Breast epithelium (tissue), 4 donors: Measurements from ENCODE around the gene CCDC88C. TPM values are rescaled to one million over a fixed set of nuclear protein-coding genes. Genes with fewer than 3 reads are reported as not detected.
A peak's percentile ranks its signal among the peaks of the same experiment; 100 is the strongest.

ENCODE experiments used
- DNase-seq, 2 donors: peaks; one replicate each; pipeline ENCODE4 v3.0.0-alpha.2; 2019; ENCODE audit warnings: low spot score in 2 of 2
- H3K27ac ChIP-seq, 2 donors: fragments of 200-600 bp; sonication (generic) in 1 of 2; one replicate each; pipeline ENCODE4 v1.5.1; 2016 to 2019; ENCODE audit warnings: mild to moderate bottlenecking in 1 of 2
- H3K27me3 ChIP-seq, 2 donors: fragments of 200-600 bp; sonication (generic) in 1 of 2; one replicate each; pipeline versions ENCODE4 v1.5.1 to v1.6.0; 2017 to 2019; ENCODE audit warnings: control low read depth in 1 of 2, mild to moderate bottlenecking in 1 of 2
- H3K36me3 ChIP-seq: fragments of 200-600 bp; one replicate; pipeline ENCODE4 v1.5.1; 2019
- H3K4me1 ChIP-seq, 2 donors: fragments of 200-600 bp; sonication (generic); one replicate each; pipeline ENCODE4 v1.5.1; 2016 to 2019; ENCODE audit warnings: control low read depth in 1 of 2
- H3K4me3 ChIP-seq, 3 donors: fragments of 200-600 bp; sonication (generic); 1 replicate in 2 of 3; 2 replicates in 1 of 3; pipeline ENCODE4 v1.5.1; 2016 to 2019; ENCODE audit warnings: mild to moderate bottlenecking in 3 of 3, moderate library complexity in 2 of 3
- H3K9me3 ChIP-seq, 2 donors: fragments of 200-600 bp; sonication (generic) in 1 of 2; one replicate each; pipeline ENCODE4 v1.5.1; 2016 to 2019; ENCODE audit warnings: control low read depth in 1 of 2
- POLR2A ChIP-seq: fragments of 450-650 bp; IDR thresholded peaks from one replicate; pipeline ENCODE4 v1.6.1; 2016; ENCODE audit warnings: antibody characterized with exemption, mild to moderate bottlenecking, moderate library complexity
- POLR2AphosphoS5 ChIP-seq, 3 donors: sonication (generic); formaldehyde crosslinking; IDR thresholded peaks; one replicate each; pipeline ENCODE4 v1.6.1; 2017; ENCODE audit warnings: antibody characterized with exemption in 3 of 3
- intact Hi-C: fragments of 100-400 bp; cut with DNase I; formaldehyde crosslinking; loops from one replicate; pipeline ENCODE4 v1.15.1; 2023; ENCODE audit warnings: low total_unique reads
- total RNA-seq, 3 donors: library from RNA; depleted of rRNA; stranded (reverse); fragments of >200 nt; gene quantifications; one replicate each; pipeline ENCODE4 v1.1.0, GENCODE V29; 2016
- TF ChIP-seq, protein P1 (sequence below), 3 donors: fragments of 450-650 bp; IDR thresholded peaks; one replicate each; pipeline ENCODE4 v1.5.1; 2016 to 2017; ENCODE audit warnings: antibody characterized with exemption in 3 of 3, mild to moderate bottlenecking in 3 of 3, moderate library complexity in 3 of 3

CCDC88C gene
- total RNA-seq, 3 donors from 2014 or later = 5.8 to 25.9 (median 19.3) TPM

DNA sequence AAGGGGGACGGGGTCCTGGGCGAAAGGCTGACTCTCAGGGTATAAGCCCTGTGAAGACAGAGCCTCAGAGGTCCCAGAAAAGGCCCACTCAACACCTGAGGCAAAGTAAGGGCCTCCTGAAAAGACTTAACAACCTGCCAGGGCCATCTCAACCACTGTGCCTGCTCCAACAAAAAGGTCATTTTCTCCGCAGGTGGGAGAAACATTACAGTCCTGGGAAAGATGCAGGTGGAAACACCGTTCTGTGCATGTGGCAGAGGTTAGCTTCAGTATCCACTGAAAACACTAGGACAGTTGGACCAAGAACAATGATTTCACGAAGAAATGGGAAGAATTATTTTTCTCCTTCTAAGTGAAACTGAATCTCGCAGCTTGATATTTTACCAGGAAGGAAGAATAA lies 50.9 kb downstream of the CCDC88C start:
- TF ChIP-seq, protein P1, sequence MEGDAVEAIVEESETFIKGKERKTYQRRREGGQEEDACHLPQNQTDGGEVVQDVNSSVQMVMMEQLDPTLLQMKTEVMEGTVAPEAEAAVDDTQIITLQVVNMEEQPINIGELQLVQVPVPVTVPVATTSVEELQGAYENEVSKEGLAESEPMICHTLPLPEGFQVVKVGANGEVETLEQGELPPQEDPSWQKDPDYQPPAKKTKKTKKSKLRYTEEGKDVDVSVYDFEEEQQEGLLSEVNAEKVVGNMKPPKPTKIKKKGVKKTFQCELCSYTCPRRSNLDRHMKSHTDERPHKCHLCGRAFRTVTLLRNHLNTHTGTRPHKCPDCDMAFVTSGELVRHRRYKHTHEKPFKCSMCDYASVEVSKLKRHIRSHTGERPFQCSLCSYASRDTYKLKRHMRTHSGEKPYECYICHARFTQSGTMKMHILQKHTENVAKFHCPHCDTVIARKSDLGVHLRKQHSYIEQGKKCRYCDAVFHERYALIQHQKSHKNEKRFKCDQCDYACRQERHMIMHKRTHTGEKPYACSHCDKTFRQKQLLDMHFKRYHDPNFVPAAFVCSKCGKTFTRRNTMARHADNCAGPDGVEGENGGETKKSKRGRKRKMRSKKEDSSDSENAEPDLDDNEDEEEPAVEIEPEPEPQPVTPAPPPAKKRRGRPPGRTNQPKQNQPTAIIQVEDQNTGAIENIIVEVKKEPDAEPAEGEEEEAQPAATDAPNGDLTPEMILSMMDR (IDR thresholded peaks at IDR 0.05) = no peak
- no peak for TF ChIP-seq POLR2A
- no peak for TF ChIP-seq POLR2AphosphoS5 (IDR thresholded peaks at IDR 0.05)
- Histone ChIP-seq H3K9me3 (no peaks in the 10 kb centered on the region), H3K27ac (peak overlapping the region; percentile 34 to 68), H3K27me3 (no peaks in the 10 kb centered on the region), H3K36me3 (no peaks in the 10 kb centered on the region), H3K4me1 (no peaks in the 10 kb centered on the region), H3K4me3 (no peak overlapping the region)
- intact Hi-C loops = no loop called here
- no peak for DNase-seq

DNA sequence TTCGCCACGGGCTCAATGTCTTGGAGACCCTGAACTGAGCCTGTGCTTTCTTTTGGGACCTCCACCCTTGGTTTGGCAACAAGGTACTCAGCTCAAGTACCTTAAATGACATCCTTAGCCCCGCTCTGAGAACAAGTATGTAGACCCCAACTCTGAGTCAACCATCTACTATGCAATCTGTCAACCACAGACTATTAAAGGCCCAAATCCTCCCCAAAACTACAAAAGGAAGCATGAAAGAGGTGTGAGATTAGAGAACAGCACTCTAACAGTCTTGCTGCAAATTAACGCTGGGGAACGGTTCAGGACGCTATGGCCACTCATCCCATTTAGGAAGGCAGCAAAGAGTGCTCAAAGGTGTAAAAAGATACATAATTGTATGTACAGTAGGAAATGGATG lies 52.1 kb downstream of the CCDC88C start:
- Histone ChIP-seq H3K4me1 (no peaks in the 10 kb centered on the region), H3K36me3 (no peaks in the 10 kb centered on the region), H3K4me3 (no peak overlapping the region), H3K27me3 (no peaks in the 10 kb centered on the region), H3K27ac (no peak overlapping the region), H3K9me3 (no peaks in the 10 kb centered on the region)
- intact Hi-C loops = no loop called here
- TF ChIP-seq, protein P1 (IDR thresholded peaks at IDR 0.05) = no peak
- TF ChIP-seq POLR2AphosphoS5 (IDR thresholded peaks at IDR 0.05) (no peak), POLR2A (no peak)
- DNase-seq = no peak

DNA sequence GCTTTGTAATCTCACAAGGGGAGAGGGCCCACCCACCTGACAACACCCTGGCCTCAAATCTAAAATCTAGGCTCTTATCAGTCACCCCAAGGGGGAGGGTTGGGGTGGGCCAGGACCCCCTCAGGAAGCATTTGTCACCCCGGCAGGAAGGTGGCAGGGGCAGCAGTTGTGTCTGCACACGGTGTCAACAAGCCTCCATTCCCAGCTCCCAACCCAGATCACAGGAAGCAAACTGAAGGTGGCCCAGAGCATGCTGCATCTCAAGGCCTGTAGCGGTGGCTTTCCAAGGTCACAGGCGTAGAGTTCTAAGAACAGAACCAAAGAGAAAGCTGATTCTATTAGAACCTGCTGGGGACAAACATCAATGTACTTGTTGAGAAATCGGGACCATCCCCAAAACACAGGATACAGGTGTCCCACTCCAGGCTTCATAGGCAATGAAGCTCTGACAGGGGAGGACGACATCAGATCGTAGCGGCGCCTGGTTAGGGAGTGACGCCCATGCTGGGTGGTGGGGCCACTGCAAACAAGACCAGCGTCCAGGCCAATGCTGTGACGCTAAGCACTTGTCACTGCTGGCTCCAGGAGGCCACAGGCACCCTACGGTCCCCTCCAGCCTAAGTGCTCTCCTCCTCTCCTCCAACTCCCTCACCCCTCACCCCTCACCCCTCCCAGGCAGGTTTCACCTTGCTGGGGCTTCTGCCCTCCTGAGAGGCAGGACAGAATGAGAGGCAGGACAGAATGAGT lies 52.9 kb downstream of the CCDC88C start:
- Histone ChIP-seq H3K27ac (no peak overlapping the region), H3K36me3 (no peaks in the 10 kb centered on the region), H3K4me3 (no peak overlapping the region), H3K9me3 (no peaks in the 10 kb centered on the region), H3K4me1 (no peaks in the 10 kb centered on the region), H3K27me3 (no peaks in the 10 kb centered on the region)
- intact Hi-C loops = no loop called here
- TF ChIP-seq, protein P1 (IDR thresholded peaks at IDR 0.05) = no peak
- no peak for TF ChIP-seq POLR2A
- no peak for TF ChIP-seq POLR2AphosphoS5 (IDR thresholded peaks at IDR 0.05)
- DNase-seq = no peak

DNA sequence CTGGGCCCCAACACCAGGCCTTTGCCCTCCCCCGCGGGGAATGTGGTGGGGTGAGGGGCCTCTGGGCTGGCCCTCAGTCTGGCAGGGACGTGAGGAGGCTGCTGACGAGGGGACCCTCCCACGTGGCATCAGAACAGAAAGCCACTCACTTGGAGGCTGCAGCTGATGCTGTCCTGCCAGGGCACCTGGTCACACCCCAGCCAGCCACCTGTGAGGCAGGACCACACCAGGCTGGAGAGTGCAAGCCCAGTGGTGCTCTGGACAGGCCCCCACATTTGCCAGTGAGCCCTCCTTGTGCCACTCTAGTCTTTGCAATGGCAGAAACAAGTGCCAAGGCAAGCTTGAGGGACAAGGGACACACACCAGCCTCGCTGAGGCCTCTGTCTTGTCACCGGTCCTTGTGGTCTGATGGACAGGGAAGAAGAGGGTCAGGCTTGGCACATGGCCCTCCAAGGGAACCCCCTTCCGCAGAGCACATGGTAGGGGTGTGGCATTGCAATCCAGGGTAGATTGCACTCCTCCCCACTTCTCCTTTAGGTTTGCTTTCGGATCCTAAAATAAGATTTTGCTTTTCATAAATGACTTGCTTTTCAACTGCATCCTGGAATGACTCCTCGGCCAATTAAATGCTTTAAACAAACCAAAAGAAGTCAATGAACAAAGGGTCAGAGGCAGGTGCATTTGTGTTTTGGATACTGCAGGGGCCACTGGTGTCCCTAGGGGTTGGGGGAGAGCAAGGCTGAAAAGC lies 53.7 kb downstream of the CCDC88C start:
- Histone ChIP-seq H3K36me3 (no peaks in the 10 kb centered on the region), H3K27me3 (no peaks in the 10 kb centered on the region), H3K4me1 (no peaks in the 10 kb centered on the region), H3K27ac (no peak overlapping the region), H3K9me3 (no peaks in the 10 kb centered on the region), H3K4me3 (no peak overlapping the region)
- DNase-seq = no peak
- intact Hi-C loops = no loop called here
- TF ChIP-seq POLR2AphosphoS5 (IDR thresholded peaks at IDR 0.05) (no peak), POLR2A (no peak)
- TF ChIP-seq, protein P1 (IDR thresholded peaks at IDR 0.05) = no peak

DNA sequence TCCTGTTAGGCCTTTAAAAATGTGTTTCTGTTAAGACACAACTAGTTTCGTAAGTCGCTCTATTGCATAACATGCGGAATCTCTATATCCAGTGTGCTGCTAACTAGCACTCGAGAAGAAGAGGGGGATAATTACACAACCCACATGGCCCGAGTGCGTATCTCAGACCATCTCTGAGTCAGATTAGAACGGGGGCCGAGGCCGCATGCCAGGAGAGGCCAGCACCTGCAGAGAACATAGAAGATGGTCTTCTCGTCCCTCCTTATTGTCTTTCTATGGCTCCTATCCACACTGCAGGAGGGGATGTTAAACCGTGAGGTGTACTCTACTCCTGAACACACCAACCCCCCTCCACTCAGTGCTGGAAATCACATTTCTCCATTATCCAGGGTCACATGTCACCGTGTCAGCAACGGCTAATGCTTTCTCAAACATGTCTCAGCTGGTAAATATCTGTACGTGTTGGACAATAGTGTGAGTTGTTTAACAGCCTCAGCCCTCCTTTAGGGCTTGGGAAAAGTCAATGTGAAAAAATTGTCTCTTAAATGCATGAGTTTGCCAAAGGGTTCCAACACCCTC lies 56.3 kb downstream of the CCDC88C start:
- peak in 1 of 3 donors; percentile 24 for TF ChIP-seq POLR2AphosphoS5 (IDR thresholded peaks at IDR 0.05)
- TF ChIP-seq POLR2A = no peak
- peak overlapping the region in 1 of 2 donors; percentile 57 for H3K27ac ChIP-seq
- intact Hi-C loops = no loop called here
- H3K27me3 ChIP-seq = no peaks in the 10 kb centered on the region
- no peaks in the 10 kb centered on the region for H3K4me1 ChIP-seq
- no peaks in the 10 kb centered on the region for H3K36me3 ChIP-seq
- no peak for DNase-seq
- H3K4me3 ChIP-seq = no peak overlapping the region
- H3K9me3 ChIP-seq = no peaks in the 10 kb centered on the region
